ENCODE results near the gene UBXN2A. TPM values are rescaled to one million over a fixed set of nuclear protein-coding genes. Genes with fewer than 3 reads are reported as not detected.

UBXN2A gene
- total and polyA plus RNA-seq, 2 of the 8 experiments (the other 6 are each of a cell fraction or from before 2014, with no cell fraction given): 3.6 to 20.4 TPM

DNA sequence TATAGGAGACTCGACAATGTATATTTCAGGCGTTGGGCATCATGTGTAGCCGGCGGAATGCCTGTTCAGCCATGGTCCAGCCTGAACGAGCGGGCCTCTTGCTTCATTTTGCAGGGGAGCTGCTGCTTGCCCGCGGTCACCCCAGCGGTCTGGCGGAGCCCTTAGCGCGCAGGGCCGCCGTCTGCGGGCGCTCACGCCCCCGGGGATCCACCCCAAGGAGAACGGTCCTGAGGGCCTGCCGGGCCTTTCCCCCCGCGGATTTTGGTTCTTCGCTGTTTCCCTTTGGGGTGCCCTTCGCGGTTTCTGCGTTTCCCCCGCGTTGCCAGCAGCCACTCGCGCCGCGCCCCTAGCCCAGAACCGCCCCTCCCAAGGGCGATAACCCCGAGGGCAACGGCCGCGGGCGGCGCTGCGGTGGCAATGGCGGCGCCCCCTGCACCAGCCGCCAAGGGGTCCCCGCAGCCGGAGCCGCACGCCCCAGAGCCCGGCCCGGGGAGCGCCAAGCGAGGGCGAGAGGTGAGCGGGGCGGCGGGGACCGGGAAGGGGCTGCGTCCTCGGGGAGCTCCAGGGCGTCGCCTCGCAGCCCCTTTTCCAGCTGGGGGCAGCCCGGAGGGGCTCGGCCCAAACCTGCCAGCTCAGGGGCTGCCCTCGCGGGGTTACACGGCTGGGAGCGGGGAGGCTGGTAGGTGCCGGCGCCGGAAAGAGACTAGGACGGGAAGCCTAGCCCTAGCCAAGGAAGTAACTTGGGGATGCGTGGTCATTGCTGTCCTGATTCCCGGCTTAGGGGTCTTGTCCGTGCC, 69.6 kb downstream of the UBXN2A start, which contains the start of gene MFSD2B (continued):
- TF ChIP-seq JUND (IDR thresholded peaks at IDR 0.05; ENCODE audit: low read length) (no peak), PHF8 (conservative IDR thresholded peaks at IDR 0.05; ENCODE audit: low read depth, low read length) (peak; percentile 59), CHD2 (IDR thresholded peaks at IDR 0.05; ENCODE audit: low read length) (no peak), YY1 (IDR thresholded peaks at IDR 0.05; ENCODE audit: low read depth, low read length) (peak; percentile 84), GTF2F1 (IDR thresholded peaks at IDR 0.05; ENCODE audit: borderline replicate concordance, low read depth, low read length) (no peak), TEAD4 (IDR thresholded peaks at IDR 0.05; ENCODE audit: low read depth, low read length) (no peak), TAF1 (IDR thresholded peaks at IDR 0.05; ENCODE audit: low read depth, low read length) (peak; percentile 68), CTCF (IDR thresholded peaks at IDR 0.05; ENCODE audit: control extremely low read depth in 1 of 3, insufficient read depth in 1 of 3, low read depth in 1 of 3, low read length in 3 of 3) (peak in 1 of 3 experiments; percentile 1; a peak in 1 of 4 replicates)

Data from H1 (cell line).